HepG2 (cell line): ENCODE measurements around the gene SDC1. TPM values are rescaled to one million over a fixed set of nuclear protein-coding genes. Genes with fewer than 3 reads are reported as not detected.

Source experiments
- ATAC-seq: fragments of 200-7000 bp; cut with Tn5 transposase; 3 replicates; pipeline ENCODE4 v1.9.1; 2020; ENCODE audit warnings: mild to moderate bottlenecking, moderate library complexity
- BruUV-seq: library from RNA; stranded (reverse); fragments of 400-500 nt; replicated peaks from 2 replicates; lab custom pipeline; 2021; lab: Mats Ljungman, UMichigan
- CTCF ChIA-PET: fragments of 300-600 bp; formaldehyde crosslinking; extraction: SDS; loops from one replicate; lab custom pipeline; 2021; ENCODE audit warnings: low total read pairs, inconsistent platforms, low intra/inter-chr PET ratio; lab: Yijun Ruan, JAX
- POLR2A ChIA-PET: fragments of 350-600 bp; sonication (Branson Sonifier 250); formaldehyde crosslinking; loops from one replicate; lab custom pipeline; 2020; ENCODE audit warnings: antibody characterized with exemption, inconsistent platforms; lab: Yijun Ruan, JAX
- DNase-seq: peaks from one replicate; pipeline ENCODE4 v3.0.0-alpha.2; 2015; ENCODE audit warnings: low spot score
- FAIRE-seq: peaks from 3 replicates; lab custom pipeline; 2011; peaks lifted over from hg19 to GRCh38; lab: Jason Lieb, UNC
- H2AFZ ChIP-seq: one replicate; pipeline ENCODE4 v1.6.1; 2011; ENCODE audit warnings: low read length, inconsistent platforms
- H3K27ac ChIP-seq: fragments of 300-600 bp; 3 replicates; pipeline ENCODE4 v1.8.0; 2011; ENCODE audit warnings: mixed run types, mild to moderate bottlenecking, mixed read lengths, low read length, inconsistent platforms; ENCODE audit not compliant: insufficient read depth; ENCODE audit errors: extremely low read length
- H3K27me3 ChIP-seq, 2 experiments: fragments of 200-600 bp in 1 of 2; 2 replicates in 1 of 2; 3 replicates in 1 of 2; pipeline versions ENCODE4 v1.6.0 to v1.8.0; 2011; ENCODE audit warnings: low read length in 2 of 2, mild to moderate bottlenecking in 2 of 2, moderate library complexity in 2 of 2, inconsistent platforms in 1 of 2; ENCODE audit not compliant: insufficient read depth in 2 of 2, control insufficient read depth in 1 of 2
- H3K36me3 ChIP-seq, 2 experiments: fragments of 200-600 bp in 1 of 2; replicated peaks in 1 of 2; 2 replicates in 1 of 2; 3 replicates in 1 of 2; pipeline versions ENCODE4 v1.5.1 to v1.8.0; 2011; ENCODE audit warnings: low read length in 2 of 2, inconsistent platforms in 1 of 2; ENCODE audit not compliant: insufficient read depth in 2 of 2, control insufficient read depth in 1 of 2
- H3K4me1 ChIP-seq: 2 replicates; pipeline ENCODE4 v1.5.1; 2012; ENCODE audit warnings: low read length, inconsistent platforms; ENCODE audit not compliant: insufficient read depth
- H3K4me2 ChIP-seq: 2 replicates; pipeline ENCODE4 v1.6.0; 2011; ENCODE audit warnings: low read depth, low read length, inconsistent platforms
- H3K4me3 ChIP-seq, 3 experiments: fragments of 200-600 bp in 1 of 3; sonication (generic), shearing (Covaris generic) in 1 of 3; replicated peaks in 1 of 3; 2 replicates each; pipeline ENCODE4 v1.5.1; 2011 to 2016; ENCODE audit warnings: low read length in 3 of 3, inconsistent platforms in 2 of 3, low read depth in 2 of 3, mild to moderate bottlenecking in 2 of 3, control low read depth in 1 of 3, mixed read lengths in 1 of 3; ENCODE audit not compliant: insufficient read depth in 1 of 3
- H3K79me2 ChIP-seq: one replicate; pipeline ENCODE4 v1.6.1; 2011; ENCODE audit warnings: low read length, inconsistent platforms; ENCODE audit not compliant: insufficient read depth
- H3K9ac ChIP-seq: 2 replicates; pipeline ENCODE4 v1.6.0; 2011; ENCODE audit warnings: mild to moderate bottlenecking, low read depth, low read length, inconsistent platforms; ENCODE audit not compliant: insufficient read depth
- H3K9me3 ChIP-seq: 2 replicates; pipeline ENCODE4 v1.5.1; 2012; ENCODE audit warnings: mild to moderate bottlenecking, low read length
- H4K20me1 ChIP-seq: 2 replicates; pipeline ENCODE4 v1.6.0; 2011; ENCODE audit warnings: inconsistent platforms, mild to moderate bottlenecking, low read length, moderate library complexity; ENCODE audit not compliant: insufficient read depth
- AGO2 ChIP-seq: fragments of 200-400 bp; formaldehyde crosslinking; optimal IDR thresholded peaks from 2 replicates; pipeline ENCODE3; 2017; ENCODE audit warnings: mild to moderate bottlenecking, low read depth, low read length, moderate library complexity
- FOXM1 ChIP-seq: sonication (generic); formaldehyde crosslinking; IDR thresholded peaks from 2 replicates; pipeline ENCODE4 v1.5.0; 2020; ENCODE audit warnings: missing genetic modification reagents
- JUND ChIP-seq: sonication (generic); formaldehyde crosslinking; IDR thresholded peaks from 2 replicates; pipeline ENCODE4 v1.8.0; 2022; ENCODE audit warnings: mild to moderate bottlenecking, missing genetic modification reagents
- NFKB2 ChIP-seq: sonication (generic); formaldehyde crosslinking; IDR thresholded peaks from 2 replicates; pipeline ENCODE4 v1.4.0; 2020; ENCODE audit warnings: missing genetic modification reagents, borderline replicate concordance
- ZBTB1 ChIP-seq: sonication (generic); formaldehyde crosslinking; IDR thresholded peaks from 2 replicates; pipeline ENCODE4 v1.4.0; 2020; ENCODE audit warnings: missing genetic modification reagents, borderline replicate concordance
- ZC3H13 ChIP-seq: sonication (generic); formaldehyde crosslinking; IDR thresholded peaks from 2 replicates; pipeline ENCODE4 v1.8.1; 2023; ENCODE audit warnings: mild to moderate bottlenecking, missing genetic modification reagents, moderate library complexity
- ZFP82 ChIP-seq: sonication (generic); formaldehyde crosslinking; IDR thresholded peaks from 2 replicates; pipeline ENCODE4 v1.5.1; 2020; ENCODE audit warnings: mild to moderate bottlenecking, missing genetic modification reagents, borderline replicate concordance
- ZNF460 ChIP-seq: sonication (generic); formaldehyde crosslinking; IDR thresholded peaks from 2 replicates; pipeline ENCODE4 v1.5.1; 2020; ENCODE audit warnings: missing genetic modification reagents, mild to moderate bottlenecking, borderline replicate concordance
- ZNF512B ChIP-seq: sonication (generic); formaldehyde crosslinking; IDR thresholded peaks from 2 replicates; pipeline ENCODE4 v1.5.1; 2020; ENCODE audit warnings: missing genetic modification reagents, mild to moderate bottlenecking, borderline replicate concordance
- ZNF766 ChIP-seq: sonication (generic); formaldehyde crosslinking; IDR thresholded peaks from 2 replicates; pipeline ENCODE4 v1.5.0; 2020; ENCODE audit warnings: missing genetic modification reagents, borderline replicate concordance
- ZNF780A ChIP-seq: sonication (generic); formaldehyde crosslinking; IDR thresholded peaks from 2 replicates; pipeline ENCODE4 v1.8.0; 2022; ENCODE audit warnings: mild to moderate bottlenecking, missing genetic modification reagents, moderate library complexity
- WGBS: methylation state at CpG from one replicate; pipeline ENCODE4 v1.1.6; 2017; ENCODE audit warnings: low lambda C conversion rate; 5-methylcytosine and 5-hydroxymethylcytosine counted together
- in situ Hi-C: cut with HindIII; loops from 2 replicates; pipeline ENCODE4 v1.10.0; 2017; ENCODE audit warnings: low pct_unique_long_range_greater_than_20kb; ENCODE audit not compliant: extremely low pct_ligation_motif_present
- intact Hi-C: fragments of 100-400 bp; cut with micrococcal nuclease; formaldehyde crosslinking; loops from one replicate; pipeline ENCODE4 v1.10.0; 2022; ENCODE audit not compliant: unreplicated experiment
- polyA plus RNA-seq, 8 experiments: library from polyadenylated mRNA; depleted of rRNA in 3 of 8; stranded (reverse) in 7 of 8; unstranded in 1 of 8; fragments of >200 nt; fragmentation: Illumina TruSeq in 4 of 8; extraction: Trizol in 4 of 8; gene quantifications; 2 replicates each; pipeline versions ENCODE4 v1.2.1 to v1.2.3, GENCODE V29; 2011 to 2016; ENCODE audit warnings: low read depth in 4 of 8, missing spikeins in 1 of 8, mixed read lengths in 1 of 8; ENCODE audit not compliant: insufficient read depth in 1 of 8
- total RNA-seq, 5 experiments: library from RNA; depleted of rRNA; stranded (reverse); fragments of >200 nt; fragmentation: Illumina TruSeq; extraction: Trizol; gene quantifications; 2 replicates each; pipeline ENCODE4 v1.2.3, GENCODE V29; 2016; ENCODE audit warnings: low read depth in 1 of 5

The SDC1 gene
- total and polyA plus RNA-seq, 2 of the 13 experiments (the other 11 are each of a cell fraction or from before 2014, with no cell fraction given) = 108 to 119 TPM

- Histone ChIP-seq H4K20me1 (no peaks in the 10 kb centered on the region), H3K9me3 (no peaks in the 10 kb centered on the region), H3K4me1 (peaks cover 48% of the 10 kb centered on the region), H3K9ac (no peak overlapping the region), H3K79me2 (no peaks in the 10 kb centered on the region), H3K27me3 (no peaks in the 10 kb centered on the region), H2AFZ (no peak overlapping the region), H3K4me2 (no peak overlapping the region), H3K4me3 (no peak overlapping the region), H3K27ac (no peak overlapping the region), H3K36me3 (peaks cover 22 to 34% of the 10 kb centered on the region in 2 experiments)
- FAIRE-seq = no peak
- no peak for DNase-seq
- CTCF ChIA-PET = no interaction called here
- no TSS peak for BruUV-seq
- in situ Hi-C loops = no loop called here
- intact Hi-C loops = no loop called here
- ATAC-seq = no peak
- POLR2A ChIA-PET = no interaction called here
- 95% methylated on average over 26 of the region's 26 CpGs for WGBS
- TF ChIP-seq ZC3H13 (CRISPR knock-in tag) = 0 out of 2 replicates have a peak, but pooled peaks have one; percentile 44
- TF ChIP-seq AGO2 = peak; percentile 52
- no peak for TF ChIP-seq ZNF780A
Measured at GRCh38 chr2:20200697-20201555, 24.0 kb downstream of the SDC1 start.

DNA sequence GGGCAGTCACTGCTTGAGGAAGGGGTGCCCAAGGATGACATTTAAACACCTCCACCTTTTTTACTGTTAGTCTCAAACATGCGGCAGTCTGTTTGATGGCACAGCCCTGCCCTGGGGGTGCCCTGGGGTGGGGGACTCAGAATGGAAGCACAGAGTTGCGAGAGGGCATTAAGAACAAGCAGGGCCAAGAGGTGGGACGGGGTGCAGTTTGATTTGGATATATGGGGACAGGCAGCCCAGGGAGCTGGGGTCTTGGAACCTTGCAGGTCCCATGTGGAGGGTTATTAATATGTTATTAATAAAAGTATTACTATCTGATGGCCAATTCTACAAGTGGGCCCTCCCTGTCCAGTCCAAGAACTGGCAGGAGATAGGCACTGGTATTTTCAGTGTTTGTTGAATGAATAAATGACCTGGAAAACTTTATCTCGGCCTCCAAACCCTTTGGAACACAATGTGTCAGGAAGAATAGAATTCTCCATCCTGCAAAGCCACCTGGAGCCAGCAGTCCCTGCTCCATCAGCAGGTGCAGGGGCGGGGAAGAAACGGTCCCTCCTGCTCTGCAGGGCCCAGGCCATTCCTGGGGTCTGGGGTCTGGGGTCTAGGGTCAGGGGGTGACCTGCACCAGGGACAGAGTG lies 25.2 kb downstream of the SDC1 start:
- ATAC-seq (no peak), DNase-seq (no peak), FAIRE-seq (no peak)
- H3K36me3 ChIP-seq = peaks cover 21 to 30% of the 10 kb centered on the region in 2 experiments
- no peak overlapping the region for H3K4me2 ChIP-seq
- H2AFZ ChIP-seq = no peak overlapping the region
- no peaks in the 10 kb centered on the region for H3K79me2 ChIP-seq
- intact Hi-C loops (no loop called here), in situ Hi-C loops (no loop called here)
- H4K20me1 ChIP-seq = no peaks in the 10 kb centered on the region
- H3K9ac ChIP-seq = no peak overlapping the region
- no TSS peak for BruUV-seq
- H3K4me3 ChIP-seq = no peak overlapping the region
- CTCF ChIA-PET = no interaction called here
- POLR2A ChIA-PET = no interaction called here
- peaks cover 48% of the 10 kb centered on the region for H3K4me1 ChIP-seq
- 89% methylated on average over 6 of the region's 6 CpGs for WGBS
- no peaks in the 10 kb centered on the region for H3K27me3 ChIP-seq
- no peaks in the 10 kb centered on the region for H3K9me3 ChIP-seq
- H3K27ac ChIP-seq = no peak overlapping the region
- TF ChIP-seq ZBTB1 (CRISPR knock-in tag) (no peak), ZNF766 (CRISPR knock-in tag) (no peak), ZNF460 (no peak), JUND (CRISPR knock-in tag) (no peak), ZFP82 (CRISPR knock-in tag) (no peak), NFKB2 (CRISPR knock-in tag) (0 out of 2 replicates have a peak, but pooled peaks have one; percentile 31), ZNF512B (CRISPR knock-in tag) (no peak), FOXM1 (CRISPR knock-in tag) (no peak)
